Neural progenitor cell (in vitro differentiated cells): Measurements from ENCODE around the gene SMG7.

Experiments
- EZH2phosphoT487 ChIP-seq: fragments of 200-600 bp; sonication (generic); IDR thresholded peaks from 2 replicates; pipeline ENCODE4 v1.6.1; 2017; ENCODE audit warnings: antibody characterized with exemption
- TF ChIP-seq, protein P1 (sequence below): fragments of 200-600 bp; sonication (generic); IDR thresholded peaks from 2 replicates; pipeline ENCODE4 v1.5.1; 2017; ENCODE audit warnings: antibody characterized with exemption, mild to moderate bottlenecking

DNA sequence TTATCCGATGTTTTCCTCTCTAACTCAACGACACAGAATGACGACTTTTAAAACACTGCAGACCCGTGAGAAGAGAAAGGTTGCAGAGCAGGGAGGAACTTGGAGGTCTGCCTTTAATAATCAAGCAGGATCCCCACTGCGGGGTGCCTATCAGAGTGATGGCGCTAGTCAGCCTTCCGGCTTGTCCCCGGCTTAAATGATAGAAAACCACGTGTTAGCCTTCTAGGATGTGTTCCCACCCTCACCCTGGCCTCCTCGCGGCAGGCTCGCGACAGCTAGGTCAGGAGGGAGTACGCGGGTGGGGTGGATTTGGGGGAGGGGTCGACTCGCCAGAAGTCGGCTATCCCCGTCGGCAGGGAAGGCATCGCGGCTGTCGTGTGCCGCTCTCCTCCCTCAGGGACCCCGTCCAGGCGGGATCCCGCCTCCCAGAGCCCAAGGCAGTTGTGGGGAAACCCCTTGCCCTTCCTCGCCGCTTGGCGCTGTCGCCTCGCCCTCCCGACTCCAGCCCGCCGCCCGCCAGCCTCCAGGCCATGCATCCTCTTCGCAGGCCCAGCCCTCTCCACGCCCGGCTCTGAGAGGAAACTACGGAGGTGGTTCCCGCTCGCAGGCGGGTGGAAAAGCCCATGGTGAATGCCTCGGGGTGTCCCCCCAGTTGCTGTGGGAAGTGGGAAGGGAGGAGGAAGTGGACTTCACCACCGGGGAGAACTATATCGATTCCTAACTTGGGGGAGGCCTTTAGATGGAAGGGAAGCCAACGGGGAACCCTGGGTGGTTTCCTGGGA lies 1.1 kb upstream of the SMG7 start:
- TF ChIP-seq, protein P1, sequence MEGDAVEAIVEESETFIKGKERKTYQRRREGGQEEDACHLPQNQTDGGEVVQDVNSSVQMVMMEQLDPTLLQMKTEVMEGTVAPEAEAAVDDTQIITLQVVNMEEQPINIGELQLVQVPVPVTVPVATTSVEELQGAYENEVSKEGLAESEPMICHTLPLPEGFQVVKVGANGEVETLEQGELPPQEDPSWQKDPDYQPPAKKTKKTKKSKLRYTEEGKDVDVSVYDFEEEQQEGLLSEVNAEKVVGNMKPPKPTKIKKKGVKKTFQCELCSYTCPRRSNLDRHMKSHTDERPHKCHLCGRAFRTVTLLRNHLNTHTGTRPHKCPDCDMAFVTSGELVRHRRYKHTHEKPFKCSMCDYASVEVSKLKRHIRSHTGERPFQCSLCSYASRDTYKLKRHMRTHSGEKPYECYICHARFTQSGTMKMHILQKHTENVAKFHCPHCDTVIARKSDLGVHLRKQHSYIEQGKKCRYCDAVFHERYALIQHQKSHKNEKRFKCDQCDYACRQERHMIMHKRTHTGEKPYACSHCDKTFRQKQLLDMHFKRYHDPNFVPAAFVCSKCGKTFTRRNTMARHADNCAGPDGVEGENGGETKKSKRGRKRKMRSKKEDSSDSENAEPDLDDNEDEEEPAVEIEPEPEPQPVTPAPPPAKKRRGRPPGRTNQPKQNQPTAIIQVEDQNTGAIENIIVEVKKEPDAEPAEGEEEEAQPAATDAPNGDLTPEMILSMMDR = peak; percentile 21
- no peak for TF ChIP-seq EZH2phosphoT487
